Activated naive CD4-positive, alpha-beta T cell treated with anti-CD3 and anti-CD28 coated beads, Interleukin-2, amount 50 U/mL, for 72 hours (primary cell): Measurements from ENCODE around the gene PRUNE2. TPM values are rescaled to one million over a fixed set of nuclear protein-coding genes. Genes with fewer than 3 reads are reported as not detected.

Experiments used
- ATAC-seq, 2 donors: fragments of 150-1000 bp; cut with Tn5 transposase; 2 replicates each; pipeline ENCODE4 v1.10.0; 2021; ENCODE audit warnings: mild to moderate bottlenecking in 2 of 2, moderate library complexity in 2 of 2
- DNase-seq, 2 donors: peaks; one replicate each; pipeline ENCODE4 v3.0.0; 2021 to 2022; ENCODE audit warnings: low spot score in 2 of 2
- H3K27ac Mint-ChIP-seq, 2 donors: one replicate each; pipeline ENCODE4 v1.8.0; 2022; ENCODE audit warnings: mild to moderate bottlenecking in 2 of 2, mixed read lengths in 2 of 2
- H3K36me3 Mint-ChIP-seq, 2 donors: one replicate each; pipeline ENCODE4 v1.8.0; 2022; ENCODE audit warnings: mixed read lengths in 2 of 2
- H3K9me3 Mint-ChIP-seq, 2 donors: one replicate each; pipeline ENCODE4 v1.8.0; 2022; ENCODE audit warnings: mixed read lengths in 2 of 2
- total RNA-seq, 2 donors: library from RNA; stranded (reverse); gene quantifications; one replicate each; pipeline ENCODE4 v1.2.3, GENCODE V29; 2022

The PRUNE2 gene
- total RNA-seq, 2 donors from 2014 or later = 0.18 to 0.86 TPM

DNA sequence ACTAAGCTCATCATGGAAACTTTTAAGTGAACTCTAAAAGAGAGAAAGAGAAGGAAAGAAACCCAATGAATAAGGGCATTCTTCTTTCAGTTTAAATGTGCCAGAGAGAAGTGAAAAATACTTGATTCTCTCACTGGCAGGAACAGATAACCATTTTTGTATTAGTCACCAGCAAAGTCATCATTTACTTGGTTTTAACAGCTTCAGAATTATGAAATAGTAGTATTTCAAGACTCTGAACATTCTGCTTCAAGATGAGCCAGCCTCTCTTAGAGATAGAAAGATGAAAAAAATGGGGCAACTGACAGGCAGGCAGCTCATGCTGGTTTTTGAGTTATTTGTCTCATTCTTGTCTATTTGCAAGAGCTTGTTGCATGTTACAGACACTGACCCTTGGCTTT, 343.4 kb downstream of the PRUNE2 start:
- no peaks in the 10 kb centered on the region for H3K36me3 Mint-ChIP-seq
- H3K27ac Mint-ChIP-seq = no peak overlapping the region
- peaks cover 0 to 3% of the 10 kb centered on the region in 2 donors for H3K9me3 Mint-ChIP-seq
- DNase-seq = no peak
- peak; percentile 68 to 96 for ATAC-seq

GRCh38 chr9:76561900-76562299, 344.0 kb downstream of the PRUNE2 start:
- Mint-ChIP-seq H3K9me3 (peaks cover 0 to 3% of the 10 kb centered on the region in 2 donors), H3K27ac (no peak overlapping the region), H3K36me3 (no peaks in the 10 kb centered on the region)
- no peak for DNase-seq
- no peak for ATAC-seq

Other genes with a start within 250 kb of the PRUNE2 start
- not detected for gene PCA3, start 141.7 kb downstream of the PRUNE2 start, total RNA-seq
- gene FOXB2, start 113.5 kb upstream of the PRUNE2 start, total RNA-seq = not detected